Activated CD8-positive, alpha-beta memory T cell treated with anti-CD3 and anti-CD28 coated beads for 24 hours (primary cell): Measurements from ENCODE around the gene PCDHGA6.

Experiments used
- DNase-seq: peaks from one replicate; pipeline ENCODE4 v3.0.0-alpha.2; 2020

Gene PCDHGA6

GRCh38 chr5:141360685-141361084 is 13.0 kb upstream of the PCDHGA6 start:
- no peak for DNase-seq

- no peak for DNase-seq
Observed at GRCh38 chr5:141362719-141363118, 11.0 kb upstream of the PCDHGA6 start.

GRCh38 chr5:141363952-141364660 is 9.6 kb upstream of the PCDHGA6 start, which contains the start of gene PCDHGA5:
Gene PCDHGA5, plus strand, starts transcription at chr5:141364162. Its CDS starts 169 bp downstream, at chr5:141364331.
- no peak for DNase-seq

- no peak for DNase-seq
Observed at GRCh38 chr5:141366016-141366896, 7.4 kb upstream of the PCDHGA6 start.

- peak; percentile 55 for DNase-seq
Observed at GRCh38 chr5:141369994-141370848, 3.5 kb upstream of the PCDHGA6 start, which contains the start of gene PCDHGB3. Gene PCDHGB3, plus strand, starts transcription at chr5:141370242. Its CDS starts 153 bp downstream, at chr5:141370395.

- no peak for DNase-seq
Observed at GRCh38 chr5:141371572-141372475, 1.9 kb upstream of the PCDHGA6 start.

GRCh38 chr5:141374627-141375026 is 936 bp downstream of the PCDHGA6 start:
- DNase-seq, result no peak

GRCh38 chr5:141375444-141376155 is 1.9 kb downstream of the PCDHGA6 start:
- DNase-seq, result peak; percentile 30

- DNase-seq, result no peak
Observed at GRCh38 chr5:141382469-141383294, 9.0 kb downstream of the PCDHGA6 start, which contains the start of gene PCDHGA7. Gene PCDHGA7, plus strand, starts transcription at chr5:141382742. Its CDS starts 158 bp downstream, at chr5:141382900.

- DNase-seq, result no peak
Observed at GRCh38 chr5:141383345-141383744, 9.7 kb downstream of the PCDHGA6 start.

- DNase-seq, result no peak
Observed at GRCh38 chr5:141384471-141385267, 11.0 kb downstream of the PCDHGA6 start.

- DNase-seq, result peak; percentile 55
Observed at GRCh38 chr5:141387557-141388311, 14.0 kb downstream of the PCDHGA6 start, which contains the start of gene PCDHGB4. Gene PCDHGB4, plus strand, starts transcription at chr5:141387698. Its CDS starts 187 bp downstream, at chr5:141387885.

- no peak for DNase-seq
Observed at GRCh38 chr5:141388661-141389060, 15.0 kb downstream of the PCDHGA6 start.

GRCh38 chr5:141389153-141390042 is 15.7 kb downstream of the PCDHGA6 start:
- peak; percentile 40 for DNase-seq

GRCh38 chr5:141392429-141393198 is 18.9 kb downstream of the PCDHGA6 start, which contains the start of gene PCDHGA8:
Gene PCDHGA8, plus strand, starts transcription at chr5:141392633. Its CDS starts 181 bp downstream, at chr5:141392814.
- DNase-seq, result peak; percentile 33

- DNase-seq, result peak; percentile 48
Observed at GRCh38 chr5:141393267-141393666, 19.6 kb downstream of the PCDHGA6 start.
